Measurements from ENCODE around the gene BTBD19.
"Not testable (repeated sequence)": the region's sequence is repeated elsewhere in the genome, so short reads cannot be mapped to it uniquely, and the experiment has no call there.

BTBD19 gene

GRCh38 chr1:44806704-44807363, 1.5 kb upstream of the BTBD19 start, which contains the start of gene DYNLT4:
DYNLT4 (minus strand) TSS chr1:44807351; CDS start chr1:44806668, 683 bp downstream.
- Mint-ChIP-seq H3K27ac (peak within 1 kb of the TSS; percentile 99), H3K4me3 (peak within 1 kb of the TSS; percentile 60 to 86 (median 81)), H3K27me3 (ENCODE audit: low read depth) (no peaks in the 10 kb centered on the region), H3K9me3 (no peaks in the 10 kb centered on the region), H3K36me3 (ENCODE audit: low read depth) (peaks cover 23% of the 10 kb centered on the region), H3K4me1 (peaks cover 60% of the 10 kb centered on the region)
- no peak for TF ChIP-seq CTCF (IDR thresholded peaks at IDR 0.05; ENCODE audit: unreplicated experiment in 3 of 3)

GRCh38 chr1:44807364-44808062, 810 bp upstream of the BTBD19 start:
- Mint-ChIP-seq H3K27ac (peak overlapping the region; percentile 99), H3K27me3 (ENCODE audit: low read depth) (no peaks in the 10 kb centered on the region), H3K9me3 (no peaks in the 10 kb centered on the region), H3K4me3 (peak overlapping the region; percentile 60 to 86 (median 81)), H3K4me1 (peaks cover 60% of the 10 kb centered on the region), H3K36me3 (ENCODE audit: low read depth) (peaks cover 22% of the 10 kb centered on the region)
- TF ChIP-seq CTCF (IDR thresholded peaks at IDR 0.05; ENCODE audit: unreplicated experiment in 3 of 3), result no peak

GRCh38 chr1:44808938-44809917, 905 bp downstream of the BTBD19 start:
- peaks cover 56% of the 10 kb centered on the region for H3K4me1 Mint-ChIP-seq
- peak overlapping the region; percentile 99 for H3K27ac Mint-ChIP-seq
- no peaks in the 10 kb centered on the region for H3K9me3 Mint-ChIP-seq
- TF ChIP-seq CTCF (IDR thresholded peaks at IDR 0.05; ENCODE audit: unreplicated experiment in 3 of 3), result no peak
- H3K27me3 Mint-ChIP-seq (ENCODE audit: low read depth), result no peaks in the 10 kb centered on the region
- peaks cover 20% of the 10 kb centered on the region for H3K36me3 Mint-ChIP-seq (ENCODE audit: low read depth)
- peak overlapping the region; percentile 81 to 86 (median 81) for H3K4me3 Mint-ChIP-seq

- no peaks in the 10 kb centered on the region for H3K27me3 Mint-ChIP-seq (ENCODE audit: low read depth)
- peaks cover 61% of the 10 kb centered on the region for H3K4me1 Mint-ChIP-seq
- peak overlapping the region; percentile 13 to 86 (median 81) for H3K4me3 Mint-ChIP-seq
- H3K27ac Mint-ChIP-seq, result peak overlapping the region; percentile 99
- TF ChIP-seq CTCF (IDR thresholded peaks at IDR 0.05; ENCODE audit: unreplicated experiment in 3 of 3), result no peak
- no peaks in the 10 kb centered on the region for H3K9me3 Mint-ChIP-seq
- peaks cover 23% of the 10 kb centered on the region for H3K36me3 Mint-ChIP-seq (ENCODE audit: low read depth)
Measured at GRCh38 chr1:44810101-44810761, 1.9 kb downstream of the BTBD19 start.

- Mint-ChIP-seq H3K4me1 (peaks cover 64% of the 10 kb centered on the region), H3K36me3 (ENCODE audit: low read depth) (peaks cover 27% of the 10 kb centered on the region), H3K27ac (peak overlapping the region; percentile 99), H3K4me3 (peak overlapping the region; percentile 13 to 50 (median 46))
- H3K9me3 Mint-ChIP-seq; H3K27me3 Mint-ChIP-seq (ENCODE audit: low read depth): not testable (repeated sequence)
Measured at GRCh38 chr1:44810762-44811105, 2.4 kb downstream of the BTBD19 start.
